Measurements from ENCODE around the gene NDUFS3.

- TF ChIP-seq POLR2A (IDR thresholded peaks at IDR 0.05): no peak
- no peak for TF ChIP-seq CTCF (IDR thresholded peaks at IDR 0.05)
Measured at GRCh38 chr11:47607380-47607779, 28.5 kb downstream of the NDUFS3 start.

Measured in body of pancreas (tissue), 4 donors.